Measurements from ENCODE around the gene FNDC3B. TPM values are rescaled to one million over a fixed set of nuclear protein-coding genes. Genes with fewer than 3 reads are reported as not detected.

The FNDC3B gene
- total RNA-seq, 1 donor from 2014 or later, result 54.9 TPM

DNA sequence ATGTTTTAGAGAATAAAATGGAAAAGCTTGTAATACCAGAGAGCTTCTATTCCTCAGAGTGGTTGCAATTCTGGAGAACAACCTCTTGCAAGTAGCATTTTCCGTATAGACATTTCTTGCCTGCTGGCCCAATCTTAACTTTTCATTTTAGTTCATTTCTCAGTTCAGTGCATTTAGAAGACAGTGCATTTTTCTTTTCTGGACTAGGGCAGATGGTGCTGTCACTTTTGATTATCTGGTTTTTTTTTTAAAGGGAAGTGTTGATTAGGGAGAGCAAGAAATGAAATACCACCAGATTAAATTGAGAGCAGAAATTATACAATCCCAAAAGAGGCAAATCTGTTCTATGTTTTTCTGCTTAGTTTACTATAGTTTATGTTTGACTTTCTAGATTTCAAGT is 236.2 kb downstream of the FNDC3B start:
- TF ChIP-seq, protein P1, sequence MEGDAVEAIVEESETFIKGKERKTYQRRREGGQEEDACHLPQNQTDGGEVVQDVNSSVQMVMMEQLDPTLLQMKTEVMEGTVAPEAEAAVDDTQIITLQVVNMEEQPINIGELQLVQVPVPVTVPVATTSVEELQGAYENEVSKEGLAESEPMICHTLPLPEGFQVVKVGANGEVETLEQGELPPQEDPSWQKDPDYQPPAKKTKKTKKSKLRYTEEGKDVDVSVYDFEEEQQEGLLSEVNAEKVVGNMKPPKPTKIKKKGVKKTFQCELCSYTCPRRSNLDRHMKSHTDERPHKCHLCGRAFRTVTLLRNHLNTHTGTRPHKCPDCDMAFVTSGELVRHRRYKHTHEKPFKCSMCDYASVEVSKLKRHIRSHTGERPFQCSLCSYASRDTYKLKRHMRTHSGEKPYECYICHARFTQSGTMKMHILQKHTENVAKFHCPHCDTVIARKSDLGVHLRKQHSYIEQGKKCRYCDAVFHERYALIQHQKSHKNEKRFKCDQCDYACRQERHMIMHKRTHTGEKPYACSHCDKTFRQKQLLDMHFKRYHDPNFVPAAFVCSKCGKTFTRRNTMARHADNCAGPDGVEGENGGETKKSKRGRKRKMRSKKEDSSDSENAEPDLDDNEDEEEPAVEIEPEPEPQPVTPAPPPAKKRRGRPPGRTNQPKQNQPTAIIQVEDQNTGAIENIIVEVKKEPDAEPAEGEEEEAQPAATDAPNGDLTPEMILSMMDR (IDR thresholded peaks at IDR 0.05), result no peak
- no peak overlapping the region for H3K4me3 ChIP-seq
- no peaks in the 10 kb centered on the region for H3K9me3 ChIP-seq
- DNase-seq (ENCODE audit: low spot score in 2 of 2), result no peak
- intact Hi-C loops (cut with DNase I), result no loop called here
- no peak overlapping the region for H3K27ac ChIP-seq
- no peaks in the 10 kb centered on the region for H3K36me3 ChIP-seq
- no peaks in the 10 kb centered on the region for H3K27me3 ChIP-seq
- H3K4me1 ChIP-seq, result peaks cover 3 to 29% of the 10 kb centered on the region in 2 donors

DNA sequence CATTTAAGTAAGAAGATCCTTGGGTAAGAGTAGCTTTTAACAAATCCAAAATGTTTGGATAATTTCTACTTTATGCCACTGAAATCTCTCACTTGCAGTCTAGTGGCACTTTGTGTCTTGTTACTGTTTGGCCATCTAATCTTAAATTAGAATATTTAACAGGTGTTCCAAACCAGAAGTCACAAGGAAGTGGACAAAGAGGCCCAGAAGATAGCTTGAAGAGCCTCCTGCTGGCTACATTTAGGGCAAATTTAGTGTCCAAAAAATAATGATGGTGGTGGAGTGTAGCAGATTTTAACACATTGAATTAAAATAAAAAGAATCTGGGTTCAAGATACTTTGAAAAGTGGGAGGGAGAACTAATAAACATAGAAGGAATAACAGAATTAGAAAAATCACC is 236.7 kb downstream of the FNDC3B start:
- H3K4me1 ChIP-seq, result peaks cover 3 to 34% of the 10 kb centered on the region in 2 donors
- intact Hi-C loops (cut with DNase I), result no loop called here

DNA sequence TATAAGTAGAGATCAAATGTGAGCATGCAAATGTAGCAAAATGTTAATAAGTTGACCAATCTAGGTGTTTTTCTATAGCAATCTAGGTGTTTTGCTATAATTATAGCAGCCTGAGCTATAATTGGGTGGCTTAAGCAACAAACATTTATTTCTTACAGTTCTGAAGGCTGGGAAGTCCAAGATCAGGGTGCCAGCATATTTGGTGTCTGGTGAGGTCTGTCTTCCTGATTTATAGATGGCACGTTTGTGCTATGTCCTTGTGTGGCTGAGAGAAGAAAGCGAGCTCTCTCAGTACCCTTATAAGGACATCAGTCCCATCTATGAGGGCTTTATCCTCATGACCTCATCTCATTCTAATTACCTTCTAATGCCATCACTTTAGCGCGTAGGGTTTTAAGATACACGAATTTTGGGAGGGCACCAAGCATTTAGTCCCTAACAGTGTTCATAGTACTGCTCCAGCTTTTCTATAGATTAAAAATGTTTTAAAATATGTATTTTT is 237.8 kb downstream of the FNDC3B start:
- no peak overlapping the region for H3K4me3 ChIP-seq
- no peaks in the 10 kb centered on the region for H3K9me3 ChIP-seq
- H3K4me1 ChIP-seq, result peaks cover 3 to 45% of the 10 kb centered on the region in 2 donors
- no peaks in the 10 kb centered on the region for H3K27me3 ChIP-seq
- TF ChIP-seq, protein P1 (IDR thresholded peaks at IDR 0.05), result no peak
- no peak for DNase-seq (ENCODE audit: low spot score in 2 of 2)
- H3K27ac ChIP-seq, result peak overlapping the region; percentile 51 to 60
- intact Hi-C loops (cut with DNase I), result no loop called here
- no peaks in the 10 kb centered on the region for H3K36me3 ChIP-seq

More for the DNA sequence above, 236.7 kb downstream of the FNDC3B start:
- no peak for DNase-seq (ENCODE audit: low spot score in 2 of 2)
- H3K27me3 ChIP-seq, result no peaks in the 10 kb centered on the region
- H3K9me3 ChIP-seq, result no peaks in the 10 kb centered on the region
- H3K36me3 ChIP-seq, result no peaks in the 10 kb centered on the region
- no peak overlapping the region for H3K27ac ChIP-seq
- TF ChIP-seq, protein P1 (IDR thresholded peaks at IDR 0.05), result no peak
- no peak overlapping the region for H3K4me3 ChIP-seq

DNA sequence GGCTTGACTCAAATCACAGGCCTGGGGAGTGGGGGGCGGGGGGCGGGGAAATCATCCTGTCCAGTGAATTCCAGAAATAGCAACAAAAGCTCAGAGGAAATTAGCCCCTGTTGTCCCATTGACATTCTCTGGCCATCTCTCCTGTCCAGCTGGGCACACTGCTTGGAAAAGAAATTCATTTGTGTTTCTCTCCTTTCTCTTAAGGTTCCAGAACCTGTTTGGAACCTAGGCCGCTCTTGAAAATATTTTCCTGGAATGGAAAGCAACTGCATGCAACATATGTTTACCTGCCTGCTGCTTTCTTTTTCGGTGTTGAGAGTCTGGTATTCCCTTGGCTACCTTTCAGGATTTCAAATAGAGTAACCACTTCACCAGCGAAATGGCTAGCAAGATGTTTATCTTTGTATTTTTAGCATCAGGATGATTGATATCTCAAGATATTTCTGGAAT is 239.8 kb downstream of the FNDC3B start:
- H3K4me1 ChIP-seq, result peaks cover 3 to 60% of the 10 kb centered on the region in 2 donors
- H3K27me3 ChIP-seq, result no peaks in the 10 kb centered on the region
- DNase-seq (ENCODE audit: low spot score in 2 of 2), result no peak
- intact Hi-C loops (cut with DNase I), result no loop called here
- H3K36me3 ChIP-seq, result no peaks in the 10 kb centered on the region
- TF ChIP-seq, protein P1 (IDR thresholded peaks at IDR 0.05), result no peak
- H3K27ac ChIP-seq, result peak overlapping the region; percentile 51 to 60
- no peaks in the 10 kb centered on the region for H3K9me3 ChIP-seq
- H3K4me3 ChIP-seq, result peak overlapping the region in 1 of 2 donors; percentile 16

DNA sequence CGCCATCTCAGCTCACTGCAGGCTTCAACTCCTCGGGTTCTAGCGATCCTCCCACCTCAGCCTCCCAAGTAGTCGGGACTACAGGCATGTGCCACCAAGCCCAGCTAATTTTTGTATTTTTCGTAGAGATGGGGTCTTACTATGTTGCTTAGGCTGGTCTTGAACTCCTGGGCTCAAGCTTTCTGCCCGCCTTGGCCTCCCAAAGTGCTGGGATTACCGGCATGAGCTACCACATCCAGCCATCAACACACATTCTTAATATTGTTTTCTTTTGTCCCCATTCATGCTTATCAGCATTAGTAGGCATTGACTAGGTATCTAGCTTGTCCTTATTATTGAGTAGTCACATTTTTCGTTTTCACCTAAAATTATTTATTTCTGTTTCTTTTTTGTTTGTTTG is 240.6 kb downstream of the FNDC3B start:
- H3K9me3 ChIP-seq, result no peaks in the 10 kb centered on the region
- peaks cover 3 to 63% of the 10 kb centered on the region in 2 donors for H3K4me1 ChIP-seq

More for the DNA sequence above, 240.6 kb downstream of the FNDC3B start:
- intact Hi-C loops (cut with DNase I), result no loop called here
- H3K27me3 ChIP-seq, result no peaks in the 10 kb centered on the region
- H3K36me3 ChIP-seq, result no peaks in the 10 kb centered on the region
- DNase-seq (ENCODE audit: low spot score in 2 of 2), result no peak
- TF ChIP-seq, protein P1 (IDR thresholded peaks at IDR 0.05), result no peak
- H3K27ac ChIP-seq, result peak overlapping the region; percentile 51 to 60
- H3K4me3 ChIP-seq, result no peak overlapping the region

Data from ascending aorta (tissue), 2 donors.